Tongue (tissue), 2 donors: Measurements from ENCODE around the gene LYZL6. TPM values are rescaled to one million over a fixed set of nuclear protein-coding genes. Genes with fewer than 3 reads are reported as not detected.
"Not testable (repeated sequence)": the region's sequence is repeated elsewhere in the genome, so short reads cannot be mapped to it uniquely, and the experiment has no call there.

Experiments
- DNase-seq: peaks from one replicate; pipeline ENCODE4 v3.0.0-alpha.2; 2015
- total RNA-seq: library from RNA; depleted of rRNA; stranded (reverse); fragments of >200 nt; gene quantifications from one replicate; pipeline ENCODE4 v1.2.3, GENCODE V29; 2014

Gene LYZL6
- total RNA-seq, 1 donor from 2014 or later, result not detected

GRCh38 chr17:35906191-35906925 lies 37.2 kb downstream of the LYZL6 start:
- DNase-seq, result no peak

DNA sequence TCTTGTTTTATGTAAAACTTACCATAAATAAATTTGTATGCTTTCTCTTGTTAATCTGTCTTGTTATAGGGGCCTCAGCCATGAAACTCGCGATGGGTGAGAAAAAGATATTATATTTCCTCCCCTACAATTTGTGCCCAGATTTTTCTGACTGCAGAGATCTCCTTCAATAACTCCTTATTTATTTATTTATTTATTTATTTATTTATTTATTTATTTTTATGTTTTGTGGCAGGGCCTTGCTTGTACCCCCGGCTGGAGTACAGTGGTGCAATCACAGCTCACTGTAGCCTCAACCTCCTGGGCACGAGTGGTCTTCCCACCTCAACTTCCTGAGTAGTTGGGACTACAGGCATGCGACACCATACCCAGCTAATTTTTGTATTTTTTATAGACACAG lies 40.1 kb downstream of the LYZL6 start:
- DNase-seq, result no peak

GRCh38 chr17:35901631-35902175 lies 41.8 kb downstream of the LYZL6 start:
- no peak for DNase-seq

DNA sequence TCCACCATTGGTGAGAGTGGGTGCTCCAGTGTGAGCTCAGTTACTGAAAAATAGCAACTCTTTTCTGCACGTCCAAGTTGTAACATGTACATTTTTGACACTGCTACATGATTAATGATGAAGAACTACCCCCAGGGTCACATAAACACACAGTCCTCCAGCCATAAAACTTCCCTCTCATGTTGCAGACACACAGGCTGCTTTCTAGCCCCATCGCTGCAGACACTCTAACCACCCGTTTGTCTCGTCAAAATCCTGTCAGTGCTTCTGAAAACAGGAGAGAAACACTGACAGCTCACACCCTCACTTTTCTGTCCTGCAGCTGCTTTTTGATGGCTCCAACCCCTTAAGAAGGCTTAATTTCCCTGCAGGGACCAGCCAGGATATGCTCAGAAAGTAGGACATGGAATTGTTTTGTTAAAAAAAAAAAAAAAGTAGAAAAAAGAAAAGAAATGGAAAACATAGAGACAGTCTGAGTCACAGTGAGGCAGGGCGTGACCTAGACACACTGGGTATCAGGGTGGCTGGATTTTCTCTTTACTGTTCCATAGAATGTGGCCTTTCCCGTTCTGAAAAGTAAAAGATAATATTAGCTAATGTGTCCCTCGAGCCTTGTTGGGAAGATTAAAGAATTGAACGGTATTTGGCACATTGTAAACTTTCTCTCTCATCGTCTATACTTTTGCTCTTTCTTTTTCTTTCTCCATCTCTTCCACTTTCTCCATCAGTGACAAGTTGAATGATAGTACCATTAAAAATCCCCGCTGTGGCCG lies 42.6 kb downstream of the LYZL6 start:
- DNase-seq, result peak; percentile 11

- no peak for DNase-seq
These were observed 43.2 kb downstream of the LYZL6 start for GRCh38 chr17:35900280-35900679.

DNA sequence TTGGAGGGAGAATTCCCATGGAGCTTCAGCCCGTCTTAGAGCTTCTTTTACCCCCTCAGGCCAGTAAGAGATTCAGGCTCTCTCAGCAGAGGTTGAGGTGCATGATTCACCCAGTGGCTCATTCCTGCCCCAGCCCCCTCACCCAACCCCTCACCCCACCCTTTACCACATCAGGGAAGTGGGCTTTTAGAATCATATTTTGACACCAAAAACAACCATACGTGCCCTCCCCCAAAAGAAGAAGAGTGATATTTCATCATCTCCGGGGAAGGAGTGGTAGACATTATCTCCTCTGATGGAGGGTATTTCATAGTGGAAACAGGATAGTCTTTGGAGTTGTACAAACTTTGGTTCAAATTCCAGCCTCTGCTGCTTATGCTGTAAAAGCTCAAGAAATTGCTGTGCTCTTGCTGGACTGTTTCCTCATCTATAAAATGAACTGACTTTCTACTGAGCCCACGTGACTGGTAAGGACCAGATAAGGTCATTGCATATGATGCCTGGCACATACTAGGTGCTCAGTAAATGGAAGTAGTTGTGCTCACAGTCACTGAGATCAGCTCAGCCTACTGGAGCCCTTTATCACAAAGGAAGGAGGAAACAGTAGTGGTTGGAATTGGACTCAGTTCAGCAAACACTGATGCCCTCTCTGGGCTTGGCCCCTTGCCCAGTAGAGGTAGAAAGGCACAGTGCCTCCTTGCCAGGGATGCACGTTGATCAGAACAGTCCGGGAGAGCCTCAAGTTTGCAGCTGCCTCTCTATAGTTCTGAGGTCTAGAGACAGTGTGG lies 45.0 kb downstream of the LYZL6 start:
- no peak for DNase-seq

- DNase-seq, result not testable (repeated sequence)
These were observed 45.7 kb downstream of the LYZL6 start for GRCh38 chr17:35897772-35898171.

DNA sequence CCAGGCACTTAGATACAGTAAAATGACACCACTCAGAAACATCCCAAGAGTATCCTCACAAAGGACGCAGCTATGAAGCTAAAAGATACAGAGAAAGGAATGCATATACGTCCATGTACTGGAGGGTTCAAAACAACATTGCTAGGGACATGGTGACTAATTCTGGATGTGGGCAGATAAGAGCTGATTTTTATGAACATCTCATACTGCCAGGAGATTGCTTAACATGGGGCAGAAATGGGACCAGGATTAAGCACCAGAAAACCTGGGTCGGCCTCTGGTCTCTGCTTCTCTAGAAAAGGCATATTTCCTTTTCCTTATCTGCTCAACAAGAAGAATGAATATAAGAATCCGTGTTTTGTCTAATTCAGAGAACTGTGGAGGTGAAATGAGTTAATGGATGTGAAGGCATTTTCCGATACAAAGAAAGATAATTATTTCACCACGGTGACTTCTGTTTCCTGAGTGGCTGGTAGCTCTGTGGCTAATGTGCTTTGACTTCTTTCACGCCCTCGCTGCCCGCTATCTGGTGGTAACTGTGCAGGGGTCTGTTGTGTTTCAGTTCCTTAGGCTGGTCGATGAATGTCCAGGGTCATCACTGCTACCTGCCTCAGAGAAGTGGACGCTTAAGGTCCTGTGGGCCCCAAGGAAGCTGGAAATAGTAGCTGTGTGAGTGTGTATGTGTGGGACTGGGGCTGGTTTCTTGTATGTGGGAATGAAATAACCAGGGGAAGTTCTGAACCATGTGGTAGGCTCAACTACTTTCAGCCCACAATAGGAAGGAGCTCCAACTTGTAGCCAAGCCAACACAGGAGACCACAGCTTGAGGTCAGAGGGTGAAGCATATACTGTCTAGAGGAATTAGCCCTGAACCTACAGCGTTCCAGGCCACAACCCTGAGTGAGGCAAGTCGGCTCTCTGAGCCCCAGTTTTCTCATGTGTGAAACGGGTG lies 47.6 kb downstream of the LYZL6 start:
- DNase-seq, result no peak

DNA sequence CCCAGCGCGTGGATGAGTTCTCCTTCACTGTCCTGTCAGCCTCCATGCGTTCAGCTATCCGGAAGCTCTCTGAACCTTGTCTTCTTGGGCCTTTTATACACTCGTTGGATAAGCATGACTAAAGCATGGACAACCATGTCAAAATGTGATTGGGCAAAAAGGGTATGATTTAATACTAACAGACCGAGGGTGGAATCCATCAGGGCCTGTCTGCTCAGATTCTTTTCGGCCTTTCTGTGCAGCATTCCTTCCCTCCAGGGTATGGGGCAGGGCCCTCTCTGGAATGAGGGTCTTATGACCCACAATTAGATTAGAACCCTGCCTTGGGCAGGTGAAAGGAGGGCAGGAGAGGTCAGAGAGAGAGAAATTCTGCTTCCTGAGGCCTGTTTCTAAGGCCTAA lies 49.3 kb downstream of the LYZL6 start:
- DNase-seq, result no peak

- DNase-seq, result no peak
These were observed 49.8 kb downstream of the LYZL6 start for GRCh38 chr17:35893751-35894150.

- no peak for DNase-seq
These were observed 51.1 kb downstream of the LYZL6 start for GRCh38 chr17:35892091-35893035.

DNA sequence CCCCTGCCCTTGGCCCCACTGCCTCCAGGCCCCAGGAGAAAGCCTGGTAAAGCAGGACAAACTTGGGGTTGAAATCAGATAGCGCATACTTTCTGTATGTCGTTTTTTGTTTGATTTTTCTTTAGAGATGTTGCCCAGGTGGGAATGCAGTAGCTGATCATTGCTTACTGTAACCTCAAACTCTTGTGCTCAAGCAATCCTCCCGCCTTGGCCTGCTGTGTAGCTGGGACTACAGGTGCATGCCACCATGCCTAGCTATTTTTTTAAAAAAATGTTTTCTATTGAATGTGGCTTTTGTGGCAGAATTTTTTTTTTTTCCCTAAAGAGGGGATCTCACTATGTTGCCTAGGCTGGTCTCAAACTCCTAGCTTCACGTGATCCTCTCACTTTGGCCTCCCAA lies 52.2 kb downstream of the LYZL6 start:
- no peak for DNase-seq

GRCh38 chr17:35890774-35891155 lies 52.7 kb downstream of the LYZL6 start:
- no peak for DNase-seq

DNA sequence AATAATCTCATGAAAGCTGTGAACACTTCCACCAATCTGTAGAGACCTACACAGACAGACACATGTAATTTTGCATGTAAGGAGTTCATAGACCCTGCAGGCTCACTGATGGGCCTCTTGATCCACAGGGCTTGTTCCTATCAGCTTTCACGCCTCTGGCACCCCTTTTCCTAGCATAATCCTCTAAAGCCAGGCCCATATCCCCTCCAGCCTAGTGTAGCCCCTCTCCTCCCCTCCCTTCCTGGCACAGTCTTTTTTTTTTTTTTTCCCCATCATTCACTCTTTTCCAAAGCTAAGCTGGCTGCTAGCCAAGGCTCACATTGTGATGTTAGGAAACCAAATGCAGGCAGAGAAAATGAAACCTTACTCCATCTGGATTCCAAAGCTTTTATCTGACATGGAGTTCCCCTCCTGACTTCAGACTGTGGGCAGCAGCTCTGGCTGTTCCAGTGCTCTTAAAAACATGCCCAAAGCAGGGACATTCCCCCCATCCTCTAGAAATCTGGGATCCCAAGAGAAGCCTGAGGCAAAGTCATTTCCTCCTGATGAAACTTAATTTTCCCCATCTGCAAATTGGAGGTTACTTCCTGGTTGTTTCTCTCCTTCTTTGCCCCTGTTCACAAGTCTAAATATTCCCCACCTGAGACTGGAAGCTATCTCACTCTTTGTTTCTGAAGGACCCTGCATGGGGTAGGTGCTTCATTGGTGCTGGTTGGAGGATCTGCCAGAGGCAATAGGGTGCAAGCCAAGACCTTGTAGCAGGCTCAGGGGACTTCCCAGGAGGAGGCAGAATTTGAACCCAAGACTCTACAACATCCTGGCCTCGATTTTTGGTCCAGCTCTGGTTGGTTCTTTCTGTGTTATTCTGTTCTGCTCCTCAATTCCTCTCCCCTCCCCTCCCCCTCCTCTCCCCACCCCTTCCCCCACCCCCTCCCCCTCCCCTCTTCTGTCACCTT lies 53.4 kb downstream of the LYZL6 start:
- DNase-seq, result peak; percentile 87

DNA sequence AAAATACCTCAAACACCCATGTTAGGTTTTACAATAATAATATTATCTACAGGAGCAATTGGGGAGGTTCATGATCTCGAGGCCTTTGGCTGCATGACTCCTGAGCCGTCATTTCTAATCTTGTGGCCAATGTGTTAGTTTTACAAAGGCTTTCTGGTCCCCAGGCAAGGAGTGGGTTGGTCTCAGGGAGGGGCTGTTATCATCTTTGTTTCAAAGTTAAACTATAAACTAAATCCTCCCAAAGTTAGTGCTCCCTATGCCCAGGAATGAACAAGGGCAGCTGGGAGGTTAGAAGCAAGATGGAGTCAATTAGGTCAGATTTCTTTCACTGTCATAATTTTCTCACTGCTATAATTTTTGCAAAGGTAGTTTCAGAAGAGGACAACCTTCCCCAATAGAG lies 54.3 kb downstream of the LYZL6 start:
- DNase-seq, result no peak
